Urothelium cell line (cell line): Measurements from ENCODE around the gene TMEM236.

Experiments
- DNase-seq: peaks from one replicate; pipeline ENCODE4 v3.0.0; 2011; ENCODE audit warnings: low spot score, mixed read lengths
- FAIRE-seq: peaks from 2 replicates; lab custom pipeline; 2011; peaks lifted over from hg19 to GRCh38; lab: Jason Lieb, UNC

TMEM236 gene

DNA sequence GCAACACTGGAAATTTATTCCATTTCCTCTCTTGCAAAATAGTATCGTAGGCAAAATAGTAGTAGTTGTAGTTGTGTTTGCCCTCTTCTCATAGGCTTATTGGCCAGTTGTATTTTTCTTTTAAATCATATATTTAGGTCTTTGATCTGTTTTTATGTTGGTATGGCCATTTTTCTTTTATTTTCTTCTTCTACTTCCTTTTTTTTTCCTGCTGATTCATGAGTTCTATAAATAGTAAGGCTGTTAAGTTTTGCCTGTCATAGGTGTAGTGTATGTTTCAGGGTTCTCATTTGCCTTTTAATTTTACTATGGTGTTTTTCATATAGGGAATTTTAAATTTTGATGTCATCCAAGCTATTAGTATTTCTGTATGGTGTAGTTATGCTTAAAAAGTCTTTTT lies 31.8 kb downstream of the TMEM236 start:
- FAIRE-seq (no peak), DNase-seq (no peak)

DNA sequence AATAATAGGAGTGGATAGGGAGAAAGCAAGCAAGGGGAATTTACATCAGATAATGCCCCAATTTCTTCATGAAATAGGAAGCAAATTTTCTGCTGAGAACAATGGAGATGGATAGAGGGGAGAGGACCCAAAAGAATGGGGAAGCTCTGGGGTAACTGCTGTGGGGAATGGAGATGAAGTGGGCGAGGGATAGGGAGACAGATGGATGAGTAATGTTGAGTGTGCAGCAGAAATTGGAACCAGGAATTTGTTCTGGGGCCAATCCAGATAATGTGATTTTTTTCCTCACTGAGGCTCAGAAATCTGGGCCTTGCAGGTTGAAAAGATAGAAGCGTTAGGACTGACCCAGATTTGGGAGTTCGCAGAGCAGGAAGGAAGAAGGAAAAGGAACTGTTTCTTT lies 32.7 kb downstream of the TMEM236 start:
- no peak for FAIRE-seq
- DNase-seq, result peak; percentile 29

- peak; percentile 62 for FAIRE-seq
- no peak for DNase-seq
Observed at GRCh38 chr10:17785276-17785930, 33.4 kb downstream of the TMEM236 start.

DNA sequence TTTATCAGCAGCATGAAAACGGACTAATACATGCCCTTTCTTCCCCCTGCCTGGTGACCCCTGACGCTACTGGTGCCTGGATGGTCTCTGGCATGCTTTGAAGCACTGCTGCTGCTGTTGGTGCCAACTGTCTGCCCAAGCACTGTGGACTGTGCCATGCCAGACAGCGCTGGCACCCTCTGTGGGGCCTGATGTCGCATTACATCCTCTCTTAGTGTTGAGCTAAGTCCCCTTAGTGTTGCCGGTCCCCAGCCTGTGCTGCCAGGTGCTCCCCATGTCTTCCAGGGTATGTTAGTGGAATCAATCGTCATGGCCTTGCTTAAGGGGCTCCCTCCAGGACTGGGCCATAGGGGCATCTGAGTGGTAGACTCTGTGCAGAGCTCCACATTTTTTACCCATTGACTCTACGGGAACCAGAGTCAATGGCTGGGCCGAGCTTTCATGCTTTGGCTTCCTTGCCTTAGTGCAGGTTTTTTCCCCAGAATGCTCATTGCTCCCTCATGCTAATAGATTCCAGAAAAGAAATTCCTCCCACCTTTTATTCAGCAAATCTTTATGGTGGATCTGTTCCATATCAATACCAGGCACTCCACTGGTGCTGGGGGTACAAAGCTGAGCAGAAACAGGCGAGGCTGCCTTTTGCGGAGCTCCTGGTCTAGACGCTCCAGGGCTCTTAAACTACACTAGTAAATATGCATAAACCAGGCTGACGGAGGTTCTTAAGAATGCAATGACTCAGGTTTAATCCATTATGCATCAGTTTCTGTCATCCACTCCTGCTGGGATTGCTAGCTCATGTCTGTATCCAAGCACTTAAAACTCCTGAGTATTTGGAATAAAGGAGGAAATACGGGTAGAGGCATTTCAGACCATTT lies 35.3 kb downstream of the TMEM236 start:
- DNase-seq (peak; percentile 79), FAIRE-seq (no peak)

GRCh38 chr10:17788646-17789045 lies 36.6 kb downstream of the TMEM236 start:
- FAIRE-seq, result no peak

DNA sequence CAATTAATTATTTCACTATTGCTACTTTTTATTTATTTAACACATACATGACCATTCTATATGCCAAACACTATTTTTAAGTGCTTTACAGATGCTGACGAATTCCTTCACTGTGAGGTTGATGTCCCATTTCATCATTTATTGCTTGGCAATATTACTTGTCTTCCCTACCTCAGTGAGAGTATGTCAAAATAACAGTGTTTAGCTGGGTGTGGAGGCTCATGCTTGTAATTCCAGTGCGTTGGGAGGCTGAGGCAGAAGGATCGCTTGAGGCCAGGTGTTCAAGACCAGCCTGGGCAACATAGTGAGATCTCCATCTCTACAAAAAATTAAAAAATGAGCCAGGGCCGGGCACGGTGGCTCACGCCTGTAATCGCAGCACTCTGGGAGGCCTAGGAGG lies 37.4 kb downstream of the TMEM236 start:
- FAIRE-seq, result peak; percentile 79
- no peak for DNase-seq

More at GRCh38 chr10:17788646-17789045, 36.6 kb downstream of the TMEM236 start:
- no peak for DNase-seq

- FAIRE-seq, result no peak
- DNase-seq, result no peak
Observed at GRCh38 chr10:17790651-17791050, 38.6 kb downstream of the TMEM236 start.

DNA sequence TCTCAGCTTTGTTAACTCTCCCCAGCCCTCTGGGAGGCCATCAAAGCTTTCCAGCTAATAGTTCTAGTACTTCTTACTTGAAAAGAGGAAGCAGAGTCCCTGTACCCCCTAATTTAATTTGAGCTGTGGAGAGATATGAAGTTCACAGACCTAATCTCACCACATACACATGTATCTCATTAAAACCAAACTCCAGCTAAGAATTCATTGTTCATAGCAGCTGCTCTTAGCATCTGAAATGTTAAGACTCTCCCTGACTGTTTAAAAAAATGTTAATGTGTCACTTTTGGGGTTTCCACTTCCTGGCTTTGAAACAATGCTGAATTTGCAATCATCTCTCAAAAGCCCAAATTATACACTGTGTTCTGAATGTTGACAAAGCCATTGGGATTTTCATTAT lies 41.0 kb downstream of the TMEM236 start:
- no peak for FAIRE-seq
- no peak for DNase-seq

DNA sequence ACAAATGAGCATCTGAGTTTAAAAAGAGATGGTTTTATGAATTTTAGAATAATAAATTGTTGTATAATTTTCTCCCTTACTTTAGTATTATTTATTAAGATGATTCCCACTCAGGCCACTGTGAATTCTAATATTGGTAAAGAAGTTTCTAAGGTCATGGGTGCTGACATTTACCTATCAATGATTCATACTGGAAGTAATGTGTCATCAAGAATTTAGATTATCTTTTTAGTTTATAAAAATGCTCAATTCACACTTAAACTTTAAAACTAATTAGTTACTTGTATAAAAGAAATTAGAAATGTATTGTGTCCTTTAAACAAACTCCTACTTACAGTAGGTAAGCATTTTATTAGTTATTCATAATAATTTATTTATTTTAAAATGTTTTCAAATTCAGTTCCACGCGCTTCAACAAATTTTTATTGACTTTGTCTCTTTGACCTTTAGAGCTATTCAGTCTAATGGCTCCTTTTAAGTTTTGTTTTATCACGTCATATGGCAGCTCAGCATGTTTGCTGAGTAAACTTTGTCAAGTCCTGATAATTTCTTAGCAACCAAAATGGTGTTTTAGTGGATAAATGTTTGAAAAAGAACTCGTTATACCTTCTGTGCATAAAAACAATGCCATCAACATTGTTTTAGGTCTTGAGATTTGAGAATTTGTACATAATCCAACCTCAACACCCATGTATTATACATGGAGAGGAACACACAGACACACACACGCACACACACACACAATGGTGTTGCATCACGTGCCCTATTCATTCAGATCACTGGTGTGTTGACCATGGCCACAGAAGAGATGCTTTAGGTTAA lies 42.0 kb downstream of the TMEM236 start:
- DNase-seq (no peak), FAIRE-seq (no peak)

DNA sequence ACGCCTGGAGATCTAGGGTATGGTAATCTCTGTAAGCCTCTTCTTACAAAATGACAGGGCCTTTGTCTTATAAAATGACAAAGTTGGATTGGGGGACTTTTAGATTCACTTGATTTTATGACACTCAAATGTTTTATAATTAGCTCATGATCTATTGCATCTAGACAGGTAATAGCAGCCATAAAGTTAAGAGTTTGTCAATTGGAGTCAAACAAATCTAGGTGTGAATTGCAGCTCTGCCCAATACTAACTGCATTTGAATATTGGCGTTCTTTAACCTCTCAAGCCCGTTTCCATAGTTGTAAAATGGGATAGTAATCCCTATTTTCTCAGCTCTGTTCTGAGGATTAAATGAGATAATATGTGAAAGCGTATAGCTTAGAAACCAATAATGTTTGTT lies 43.1 kb downstream of the TMEM236 start:
- FAIRE-seq (no peak), DNase-seq (no peak)

DNA sequence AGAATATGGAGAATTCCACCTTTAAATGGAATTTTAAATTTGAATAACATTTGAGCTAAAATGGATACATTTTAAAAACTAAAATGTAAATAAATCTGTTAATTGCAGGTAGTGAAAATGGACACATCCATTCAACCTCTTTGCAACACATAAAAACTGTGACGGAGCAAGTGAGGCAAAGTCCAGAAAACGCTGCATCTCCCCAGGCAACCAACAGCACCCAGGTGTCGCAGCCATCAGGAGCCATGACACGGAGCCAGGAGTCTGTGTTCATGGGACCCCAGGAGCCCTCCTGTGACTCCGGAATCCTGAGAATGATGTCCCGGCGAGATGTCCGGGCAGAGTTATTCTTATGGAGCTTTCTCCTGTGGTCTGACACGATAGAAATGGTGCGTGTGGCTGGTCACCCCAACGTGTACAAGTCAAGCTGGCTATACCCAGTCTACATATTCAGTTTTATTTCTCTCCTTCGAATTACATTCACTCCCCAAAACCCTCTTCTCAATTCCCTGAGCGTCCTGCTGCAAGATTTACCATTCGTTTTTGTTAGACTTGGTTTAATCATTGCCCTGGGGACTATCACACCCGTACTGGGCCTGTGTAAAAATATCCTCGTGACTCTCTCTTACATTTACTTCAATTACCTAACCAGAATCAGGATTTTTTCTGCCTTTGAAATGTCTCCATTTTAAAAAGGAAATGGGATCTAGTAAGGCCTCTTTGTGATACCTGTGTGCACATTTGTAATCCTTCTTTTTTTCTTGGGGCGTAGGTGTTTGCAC lies 44.0 kb downstream of the TMEM236 start:
- FAIRE-seq (no peak), DNase-seq (no peak)

- no peak for FAIRE-seq
- no peak for DNase-seq
Observed at GRCh38 chr10:17801507-17801906, 49.5 kb downstream of the TMEM236 start.

DNA sequence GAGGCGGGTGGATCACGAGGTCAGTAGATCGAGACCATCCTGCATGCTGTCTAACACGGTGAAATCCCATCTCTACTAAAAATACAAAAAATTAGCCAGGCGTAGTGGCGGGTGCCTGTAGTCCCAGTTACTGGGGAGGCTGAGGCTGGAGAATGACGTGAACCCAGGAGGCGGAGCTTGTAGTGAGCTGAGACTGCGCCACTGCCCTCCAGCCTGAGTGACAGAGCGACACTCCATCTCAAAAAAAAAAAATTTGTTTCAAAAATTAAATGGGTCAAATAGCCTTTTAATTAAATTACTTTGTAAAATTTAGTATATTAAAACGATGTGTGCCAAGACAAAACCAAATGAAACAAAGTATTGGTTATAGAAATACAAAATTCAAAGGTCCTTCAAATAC lies 50.3 kb downstream of the TMEM236 start:
- no peak for DNase-seq
- no peak for FAIRE-seq

DNA sequence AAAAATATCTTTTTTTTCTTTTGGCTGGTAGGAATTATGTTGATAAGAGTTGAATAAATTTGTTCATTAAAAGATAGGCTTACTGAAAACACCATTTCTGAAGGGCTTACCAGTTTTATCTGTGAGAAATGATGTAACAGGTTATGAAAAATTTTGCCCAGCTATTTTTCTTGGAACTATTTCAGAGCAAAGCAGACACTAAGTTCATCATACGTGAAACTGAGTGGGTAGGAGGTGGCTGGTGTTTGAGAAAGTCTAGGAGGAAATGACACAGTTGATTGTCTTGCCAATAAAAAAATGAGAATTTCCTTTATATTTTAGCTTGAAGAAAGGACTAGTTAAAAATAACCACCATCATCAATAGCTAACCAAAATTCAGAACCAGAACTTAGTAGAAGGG lies 51.0 kb downstream of the TMEM236 start:
- FAIRE-seq (no peak), DNase-seq (no peak)

DNA sequence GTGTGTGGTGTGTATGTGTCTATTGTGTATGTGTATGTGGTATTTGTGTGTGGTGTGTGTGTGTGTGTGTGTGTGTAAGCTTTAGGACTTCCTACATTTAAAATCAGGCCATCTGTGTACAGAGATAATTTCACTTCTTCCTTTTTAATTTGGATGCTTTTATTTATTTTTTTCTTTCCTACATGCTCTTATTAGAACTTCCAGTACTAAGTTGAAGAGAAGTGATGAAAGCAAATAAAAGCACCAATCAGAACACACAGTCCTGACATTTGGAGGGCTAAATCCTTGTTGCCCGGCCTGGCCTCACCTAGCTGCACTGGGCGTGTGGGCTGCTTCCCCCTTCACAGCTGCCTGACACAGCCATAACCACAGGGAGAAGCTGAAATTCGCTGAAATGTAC lies 53.3 kb downstream of the TMEM236 start:
- DNase-seq (no peak), FAIRE-seq (no peak)

- DNase-seq (no peak), FAIRE-seq (no peak)
Observed at GRCh38 chr10:17805921-17806577, 54.0 kb downstream of the TMEM236 start.

GRCh38 chr10:17808971-17809841 lies 57.2 kb downstream of the TMEM236 start, which contains the start of gene MRC1:
MRC1 (plus strand) TSS chr10:17809348; CDS start chr10:17809466, 118 bp downstream.
- DNase-seq, result no peak
- FAIRE-seq, result no peak

GRCh38 chr10:17811146-17811865 lies 59.3 kb downstream of the TMEM236 start:
- DNase-seq (no peak), FAIRE-seq (no peak)
